HUES48 (cell line): ENCODE data around the gene MYO5A.

Experiments
- H3K27ac ChIP-seq: one replicate; pipeline ENCODE4 v1.7.0; 2013; ENCODE audit warnings: low read depth, low read length, inconsistent platforms
- H3K27me3 ChIP-seq: 2 replicates; pipeline ENCODE4 v1.6.1; 2013; ENCODE audit warnings: mild to moderate bottlenecking, low read length; ENCODE audit not compliant: control insufficient read depth, insufficient read depth
- H3K36me3 ChIP-seq: 2 replicates; pipeline ENCODE4 v1.6.1; 2013; ENCODE audit warnings: low read length; ENCODE audit not compliant: control insufficient read depth, insufficient read depth
- H3K4me1 ChIP-seq: 2 replicates; pipeline ENCODE4 v1.6.1; 2013; ENCODE audit warnings: mild to moderate bottlenecking, low read length; ENCODE audit not compliant: control insufficient read depth, insufficient read depth
- H3K4me3 ChIP-seq: 2 replicates; pipeline ENCODE4 v1.5.1; 2013; ENCODE audit warnings: mild to moderate bottlenecking, low read depth, low read length
- H3K9ac ChIP-seq: 2 replicates; pipeline ENCODE4 v1.6.1; 2013; ENCODE audit warnings: mild to moderate bottlenecking, low read depth, low read length, moderate library complexity
- H3K9me3 ChIP-seq: 2 replicates; pipeline ENCODE4 v1.6.1; 2013; ENCODE audit warnings: low read length; ENCODE audit not compliant: control insufficient read depth, insufficient read depth

Gene MYO5A

DNA sequence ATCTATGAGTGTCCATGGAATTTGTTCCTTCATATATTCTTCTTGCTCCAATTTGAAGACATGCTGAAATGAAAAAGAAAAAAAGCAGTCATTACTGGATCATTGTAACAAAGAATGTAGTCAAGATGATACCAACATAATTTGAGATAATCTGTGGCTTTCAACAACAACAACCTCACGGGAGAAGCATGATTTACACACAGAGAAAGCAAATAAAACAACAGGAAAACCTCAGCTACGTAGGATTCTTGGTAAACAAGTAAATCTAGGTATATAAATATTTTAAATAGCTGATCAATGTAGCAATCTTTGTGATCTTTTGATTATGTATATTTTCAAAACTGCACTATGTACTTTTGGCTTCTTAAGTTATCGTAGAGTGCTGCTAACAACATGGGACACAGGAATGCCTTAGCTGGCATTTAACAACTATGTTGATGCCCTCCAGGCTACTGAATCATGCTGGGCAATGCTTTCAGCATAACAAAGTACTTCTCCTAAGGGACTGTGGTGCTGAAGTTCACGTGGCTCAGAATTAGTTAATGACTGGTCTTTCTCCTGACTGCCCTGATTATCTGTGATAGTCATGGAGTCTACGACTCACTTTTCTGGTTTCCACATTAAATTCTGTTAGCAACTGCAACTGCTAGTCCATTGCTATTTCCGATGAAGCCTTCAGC, 136.5 kb downstream of the MYO5A start:
- Histone ChIP-seq H3K9me3 (no peaks in the 10 kb centered on the region), H3K9ac (no peak overlapping the region), H3K36me3 (peaks cover 3% of the 10 kb centered on the region; the same call in 1 of the 2 replicates), H3K4me3 (peak overlapping the region; percentile 40), H3K27me3 (no peaks in the 10 kb centered on the region), H3K27ac (peak overlapping the region; percentile 89), H3K4me1 (peaks cover 60% of the 10 kb centered on the region)

DNA sequence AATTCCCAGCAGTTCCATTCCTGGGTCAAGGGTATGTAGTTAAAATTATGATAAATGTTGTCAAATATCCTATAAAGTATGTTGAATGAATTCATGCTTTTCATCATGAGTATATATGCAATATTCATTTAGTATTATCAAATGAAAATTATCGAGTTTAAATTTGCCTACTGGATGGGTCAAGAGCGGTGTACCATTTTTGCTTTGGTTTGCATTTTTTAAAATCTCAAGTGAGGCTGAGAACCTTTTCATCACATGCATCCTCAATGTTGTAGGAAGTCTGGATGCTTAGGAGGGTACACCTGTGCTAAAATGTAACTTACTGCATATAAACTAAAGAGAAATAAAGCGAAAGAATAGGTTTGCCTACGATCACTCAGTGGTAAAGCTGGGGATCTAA, 137.6 kb downstream of the MYO5A start:
- Histone ChIP-seq H3K9me3 (no peaks in the 10 kb centered on the region), H3K4me1 (peaks cover 50% of the 10 kb centered on the region), H3K27me3 (no peaks in the 10 kb centered on the region), H3K27ac (no peak overlapping the region), H3K36me3 (peaks cover 5% of the 10 kb centered on the region; the same call in 1 of the 2 replicates), H3K4me3 (no peak overlapping the region), H3K9ac (no peak overlapping the region)

DNA sequence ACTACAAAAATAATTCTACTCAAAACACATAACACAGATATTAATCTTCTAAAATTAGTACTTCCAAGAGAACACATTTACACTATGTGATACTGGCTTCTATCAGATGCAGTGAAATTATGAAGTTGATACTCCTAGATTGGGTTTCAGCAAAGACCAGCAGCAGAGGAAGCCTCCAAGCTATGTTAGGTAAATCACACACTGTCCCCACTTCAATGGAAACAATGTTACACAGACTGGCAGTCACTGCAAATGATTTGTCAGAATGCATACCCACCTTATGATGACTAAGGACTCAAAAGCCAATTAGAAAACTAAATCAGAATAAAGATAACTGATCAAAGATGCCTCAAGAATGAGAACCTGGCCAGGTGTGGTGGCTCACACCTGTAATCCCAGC, 143.0 kb downstream of the MYO5A start:
- Histone ChIP-seq H3K9ac (no peak overlapping the region), H3K4me1 (peaks cover under 1% of the 10 kb centered on the region; the same call in 1 of the 2 replicates), H3K27me3 (no peaks in the 10 kb centered on the region), H3K9me3 (no peaks in the 10 kb centered on the region), H3K27ac (no peak overlapping the region), H3K4me3 (no peak overlapping the region), H3K36me3 (peaks cover 25% of the 10 kb centered on the region)

DNA sequence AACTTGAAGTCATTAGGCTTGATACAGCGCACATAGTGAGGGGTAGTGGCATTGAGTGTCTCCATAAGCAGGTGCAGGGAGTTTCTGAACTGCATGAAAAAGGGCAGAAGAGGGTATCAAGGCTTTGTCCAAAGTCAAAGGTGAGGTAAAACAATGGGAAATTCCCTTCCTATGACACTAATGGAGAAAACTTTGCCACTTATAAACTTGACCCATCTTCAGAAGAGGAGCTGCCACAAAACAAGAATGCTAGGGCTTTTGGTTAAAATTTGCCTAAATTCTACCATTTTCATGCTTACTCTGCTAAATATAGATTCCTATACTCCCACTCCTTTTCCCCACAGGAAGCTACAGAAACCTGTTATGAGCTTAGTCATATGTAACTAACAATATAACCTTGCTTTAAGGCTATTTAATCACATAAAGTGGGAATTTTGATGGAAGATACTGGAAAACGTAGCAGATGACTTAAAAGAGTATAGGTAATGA, 145.5 kb downstream of the MYO5A start:
- Histone ChIP-seq H3K36me3 (peaks cover 32% of the 10 kb centered on the region), H3K4me3 (no peak overlapping the region), H3K27me3 (no peaks in the 10 kb centered on the region), H3K27ac (no peak overlapping the region), H3K9ac (no peak overlapping the region), H3K9me3 (no peaks in the 10 kb centered on the region), H3K4me1 (no peaks in the 10 kb centered on the region)

DNA sequence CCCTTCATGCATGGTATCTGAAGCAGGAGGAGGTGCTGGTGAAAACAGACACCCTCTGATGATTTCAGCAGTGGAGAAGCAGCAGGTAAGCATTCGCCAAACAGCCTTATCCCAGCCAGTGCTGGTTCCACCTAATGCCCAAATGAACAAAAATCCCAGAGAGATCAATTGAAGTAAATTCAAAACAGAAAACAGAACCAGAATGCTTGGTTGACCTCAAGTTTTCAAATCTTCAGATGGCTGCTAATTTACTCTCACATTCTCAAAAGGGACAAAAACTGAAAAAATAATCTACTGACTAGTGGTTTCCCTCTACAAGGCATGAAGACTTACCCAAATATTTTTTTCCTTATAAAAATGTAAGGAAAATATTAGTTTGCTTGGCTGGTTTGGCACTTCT, 146.0 kb downstream of the MYO5A start:
- no peak overlapping the region for H3K27ac ChIP-seq
- no peaks in the 10 kb centered on the region for H3K27me3 ChIP-seq
- H3K4me3 ChIP-seq = no peak overlapping the region
- no peaks in the 10 kb centered on the region for H3K9me3 ChIP-seq
- H3K9ac ChIP-seq = no peak overlapping the region
- peaks cover 32% of the 10 kb centered on the region for H3K36me3 ChIP-seq
- no peaks in the 10 kb centered on the region for H3K4me1 ChIP-seq

DNA sequence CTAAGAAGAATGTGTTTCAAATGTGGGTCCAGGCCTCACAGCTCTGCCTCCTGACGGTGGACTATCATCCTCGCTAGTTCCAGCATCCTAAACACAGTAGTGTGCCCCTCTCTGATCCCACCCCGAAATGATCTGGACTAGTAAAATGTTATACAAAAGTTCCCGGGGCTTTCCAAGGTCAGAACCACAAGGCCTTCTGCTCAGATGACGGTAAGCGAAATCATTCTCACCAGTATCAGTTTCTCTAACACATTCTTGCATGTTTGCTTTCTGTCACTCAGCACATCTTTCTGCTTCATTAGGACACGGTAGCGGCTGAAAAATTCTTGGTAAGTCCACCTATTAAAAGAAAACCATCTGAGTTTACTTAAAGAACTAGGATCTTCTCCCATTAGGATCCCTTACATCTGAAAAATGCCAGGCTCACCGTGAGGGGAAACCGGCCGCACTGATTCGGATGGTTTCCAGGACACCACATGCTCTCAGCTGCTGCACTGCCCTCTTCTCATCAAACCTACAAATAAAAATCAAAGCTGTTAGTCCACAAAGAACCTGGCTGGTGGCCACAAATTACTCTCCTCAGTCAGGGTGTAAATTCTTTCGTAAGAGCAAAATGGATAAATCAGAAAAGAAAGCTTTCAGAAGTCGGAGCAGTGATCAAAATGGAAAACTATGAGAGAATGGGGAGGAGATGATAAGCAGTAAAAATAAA, 149.1 kb downstream of the MYO5A start:
- H3K4me3 ChIP-seq = no peak overlapping the region
- H3K27ac ChIP-seq = no peak overlapping the region
- H3K36me3 ChIP-seq = peaks cover 52% of the 10 kb centered on the region
- H3K27me3 ChIP-seq = no peaks in the 10 kb centered on the region
- H3K9ac ChIP-seq = no peak overlapping the region
- no peaks in the 10 kb centered on the region for H3K4me1 ChIP-seq
- H3K9me3 ChIP-seq = no peaks in the 10 kb centered on the region

DNA sequence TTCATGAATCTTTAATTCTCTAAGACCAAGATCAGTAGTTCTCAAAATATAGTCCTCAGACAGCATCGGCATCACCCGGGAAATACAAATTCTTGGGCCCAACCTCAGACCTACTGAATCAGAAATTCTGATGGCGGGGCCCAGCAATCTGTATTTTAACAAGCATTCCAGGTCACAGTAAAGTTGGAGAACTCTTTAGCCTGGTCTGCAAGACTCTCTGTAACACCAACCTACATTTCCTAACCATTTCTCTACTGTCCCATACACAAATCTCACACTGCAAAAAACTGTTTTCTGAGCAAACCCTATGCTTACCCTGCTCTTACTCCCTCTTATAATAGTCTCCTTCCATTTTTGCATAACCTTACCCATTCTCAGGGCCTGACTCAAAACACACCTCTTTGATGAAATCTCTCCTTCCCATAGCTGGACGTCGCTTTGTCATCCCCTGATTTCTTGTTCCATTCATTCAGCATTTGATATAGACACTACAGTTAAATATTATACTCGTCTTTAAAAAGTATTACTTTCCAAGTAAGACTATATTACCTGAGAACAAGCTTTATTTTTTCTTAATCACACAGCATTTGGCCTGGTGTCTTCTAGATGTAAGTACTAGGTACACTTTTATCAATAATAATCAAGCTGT, 149.8 kb downstream of the MYO5A start:
- H3K4me1 ChIP-seq = no peaks in the 10 kb centered on the region
- no peak overlapping the region for H3K9ac ChIP-seq
- no peaks in the 10 kb centered on the region for H3K9me3 ChIP-seq
- no peak overlapping the region for H3K27ac ChIP-seq
- no peaks in the 10 kb centered on the region for H3K27me3 ChIP-seq
- peaks cover 58% of the 10 kb centered on the region for H3K36me3 ChIP-seq
- no peak overlapping the region for H3K4me3 ChIP-seq

DNA sequence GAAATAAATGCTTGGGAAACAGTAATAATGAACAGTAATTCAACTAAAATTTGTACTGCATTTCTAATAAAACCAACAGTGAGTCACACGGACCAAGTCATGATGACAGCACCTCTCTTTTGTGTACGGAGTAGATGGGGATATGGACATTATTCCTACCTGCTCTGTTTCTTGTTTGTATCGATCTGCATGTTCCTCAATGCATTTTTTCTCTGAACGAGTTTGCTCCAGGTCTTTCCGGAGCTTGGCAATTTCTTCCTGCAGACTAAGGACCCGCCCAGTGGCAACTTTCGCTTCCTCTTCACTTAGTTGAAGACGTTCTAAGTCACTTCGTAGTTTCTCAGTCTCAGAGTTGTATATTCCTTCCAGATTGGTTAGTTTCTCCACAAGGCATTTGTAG, 158.7 kb downstream of the MYO5A start:
- Histone ChIP-seq H3K27ac (no peak overlapping the region), H3K4me3 (no peak overlapping the region), H3K9ac (no peak overlapping the region), H3K9me3 (no peaks in the 10 kb centered on the region), H3K4me1 (no peaks in the 10 kb centered on the region), H3K27me3 (no peaks in the 10 kb centered on the region), H3K36me3 (peaks cover 46% of the 10 kb centered on the region)

DNA sequence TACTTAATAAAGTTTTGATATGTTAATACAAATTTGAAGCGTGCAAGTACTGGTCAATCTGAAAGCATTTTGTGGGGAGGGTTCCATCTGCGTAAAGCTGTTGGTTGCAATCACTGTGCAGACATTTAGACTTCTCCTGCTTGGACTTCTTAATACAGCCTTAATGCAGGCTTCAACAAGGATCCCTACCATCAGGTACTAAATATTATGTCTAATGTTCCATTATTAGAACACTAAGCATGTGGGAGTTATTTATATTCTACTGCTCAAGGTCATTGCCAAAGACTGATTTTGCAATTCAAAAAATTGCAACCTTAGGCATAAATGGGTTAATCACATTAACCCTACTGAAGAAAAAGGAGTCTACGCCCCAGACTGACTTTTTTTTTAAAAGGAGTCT, 159.2 kb downstream of the MYO5A start:
- Histone ChIP-seq H3K4me1 (no peaks in the 10 kb centered on the region), H3K27ac (no peak overlapping the region), H3K27me3 (no peaks in the 10 kb centered on the region), H3K4me3 (no peak overlapping the region), H3K36me3 (peaks cover 40% of the 10 kb centered on the region), H3K9ac (no peak overlapping the region), H3K9me3 (no peaks in the 10 kb centered on the region)

DNA sequence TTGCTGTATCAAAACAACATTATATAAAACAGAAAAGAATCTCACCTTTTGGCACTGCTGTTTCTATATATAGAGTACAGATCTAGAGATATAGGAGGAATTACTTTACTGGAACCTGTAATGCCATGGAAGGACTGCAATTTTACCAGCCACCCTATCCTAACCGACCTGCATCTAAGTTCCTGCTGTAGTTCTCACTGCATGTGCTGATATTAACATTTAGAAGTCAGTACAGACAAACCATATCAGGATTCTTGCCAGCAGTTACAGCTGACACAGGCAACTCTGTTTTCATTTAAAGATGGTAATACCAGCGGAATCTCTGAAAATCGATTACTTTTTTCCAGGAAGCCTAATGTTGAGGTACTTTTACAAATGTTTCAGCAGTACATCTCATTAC, 159.7 kb downstream of the MYO5A start:
- Histone ChIP-seq H3K4me1 (no peaks in the 10 kb centered on the region), H3K27me3 (no peaks in the 10 kb centered on the region), H3K27ac (no peak overlapping the region), H3K9ac (no peak overlapping the region), H3K36me3 (peaks cover 40% of the 10 kb centered on the region), H3K4me3 (no peak overlapping the region), H3K9me3 (no peaks in the 10 kb centered on the region)

DNA sequence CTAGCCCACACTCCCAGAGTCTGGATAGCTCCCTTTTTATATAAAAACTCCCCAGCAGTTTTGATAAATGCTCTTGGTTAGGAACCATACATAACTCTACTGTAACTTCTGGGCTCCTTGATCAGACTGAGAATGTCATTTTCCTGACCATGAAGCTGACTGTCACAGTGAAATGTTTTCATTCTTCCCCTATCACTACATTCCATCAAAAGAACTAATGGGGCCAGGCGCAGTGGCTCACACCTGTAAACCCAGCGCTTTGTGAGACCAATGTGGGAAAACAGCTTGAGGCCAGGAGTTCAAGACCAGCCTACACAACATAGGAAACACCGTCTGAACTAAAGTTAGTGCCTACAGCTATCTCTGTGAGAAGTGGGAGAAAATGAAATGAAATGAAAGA, 160.3 kb downstream of the MYO5A start:
- H3K9me3 ChIP-seq = no peaks in the 10 kb centered on the region
- no peak overlapping the region for H3K4me3 ChIP-seq
- no peaks in the 10 kb centered on the region for H3K4me1 ChIP-seq
- H3K27ac ChIP-seq = no peak overlapping the region
- H3K36me3 ChIP-seq = peaks cover 38% of the 10 kb centered on the region
- H3K27me3 ChIP-seq = no peaks in the 10 kb centered on the region
- no peak overlapping the region for H3K9ac ChIP-seq
